ENCODE results near the gene CACNA1F. TPM values are rescaled to one million over a fixed set of nuclear protein-coding genes. Genes with fewer than 3 reads are reported as not detected.

CACNA1F gene
- total RNA-seq, 1 experiment from 2014 or later: not detected

GRCh38 chrX:49250066-49250465, 16.9 kb upstream of the CACNA1F start:
- Histone ChIP-seq H3K4me1 (ENCODE audit: insufficient read depth, low read length, poor library complexity, severe bottlenecking) (no peaks in the 10 kb centered on the region), H3K27ac (ENCODE audit: low read depth, low read length, poor library complexity, severe bottlenecking) (no peak overlapping the region), H3K27me3 (replicated peaks; ENCODE audit: insufficient read depth, low read depth, low read length, poor library complexity) (no peaks in the 10 kb centered on the region), H3K9me3 (ENCODE audit: low read depth, low read length, poor library complexity, severe bottlenecking) (no peaks in the 10 kb centered on the region), H3K36me3 (ENCODE audit: insufficient read depth, low read length, poor library complexity, severe bottlenecking) (no peaks in the 10 kb centered on the region), H3K4me3 (ENCODE audit: low read depth, low read length, poor library complexity, severe bottlenecking) (no peak overlapping the region)
- intact Hi-C loops (cut with micrococcal nuclease; ENCODE audit: unreplicated experiment): no loop called here
- POLR2A ChIA-PET (ENCODE audit: low non-redundant PET): no interaction called here
- no peak for DNase-seq (ENCODE audit: low spot score)
- no peak for TF ChIP-seq EZH2 (IDR thresholded peaks at IDR 0.05; ENCODE audit: borderline replicate concordance, low read depth, low read length, poor library complexity, severe bottlenecking)
- no peak for TF ChIP-seq CTCF (conservative IDR thresholded peaks at IDR 0.05; ENCODE audit: low read depth, low read length)
- no TSS peak for BruUV-seq (replicated peaks)
- CTCF ChIA-PET: no interaction called here

- intact Hi-C loops (cut with micrococcal nuclease; ENCODE audit: unreplicated experiment): no loop called here
- DNase-seq (ENCODE audit: low spot score): no peak
- H3K4me3 ChIP-seq (ENCODE audit: low read depth, low read length, poor library complexity, severe bottlenecking): no peak overlapping the region
- POLR2A ChIA-PET (ENCODE audit: low non-redundant PET): no interaction called here
- H3K36me3 ChIP-seq (ENCODE audit: insufficient read depth, low read length, poor library complexity, severe bottlenecking): no peaks in the 10 kb centered on the region
- TF ChIP-seq CTCF (conservative IDR thresholded peaks at IDR 0.05; ENCODE audit: low read depth, low read length): no peak
- TF ChIP-seq EZH2 (IDR thresholded peaks at IDR 0.05; ENCODE audit: borderline replicate concordance, low read depth, low read length, poor library complexity, severe bottlenecking): no peak
- H3K27ac ChIP-seq (ENCODE audit: low read depth, low read length, poor library complexity, severe bottlenecking): no peak overlapping the region
- H3K27me3 ChIP-seq (replicated peaks; ENCODE audit: insufficient read depth, low read depth, low read length, poor library complexity): no peaks in the 10 kb centered on the region
- no peaks in the 10 kb centered on the region for H3K9me3 ChIP-seq (ENCODE audit: low read depth, low read length, poor library complexity, severe bottlenecking)
- CTCF ChIA-PET: no interaction called here
- BruUV-seq (replicated peaks): TSS peak; percentile 14
- H3K4me1 ChIP-seq (ENCODE audit: insufficient read depth, low read length, poor library complexity, severe bottlenecking): no peaks in the 10 kb centered on the region
Measured at GRCh38 chrX:49249616-49250015, 16.5 kb upstream of the CACNA1F start.

- no peaks in the 10 kb centered on the region for H3K9me3 ChIP-seq (ENCODE audit: low read depth, low read length, poor library complexity, severe bottlenecking)
- ChIA-PET CTCF (no interaction called here), POLR2A (ENCODE audit: low non-redundant PET) (no interaction called here)
- DNase-seq (ENCODE audit: low spot score): no peak
- intact Hi-C loops (cut with micrococcal nuclease; ENCODE audit: unreplicated experiment): no loop called here
- H3K27ac ChIP-seq (ENCODE audit: low read depth, low read length, poor library complexity, severe bottlenecking): no peak overlapping the region
- no peak overlapping the region for H3K4me3 ChIP-seq (ENCODE audit: low read depth, low read length, poor library complexity, severe bottlenecking)
- H3K4me1 ChIP-seq (ENCODE audit: insufficient read depth, low read length, poor library complexity, severe bottlenecking): no peaks in the 10 kb centered on the region
- no peaks in the 10 kb centered on the region for H3K27me3 ChIP-seq (replicated peaks; ENCODE audit: insufficient read depth, low read depth, low read length, poor library complexity)
- no TSS peak for BruUV-seq (replicated peaks)
- no peak for TF ChIP-seq CTCF (conservative IDR thresholded peaks at IDR 0.05; ENCODE audit: low read depth, low read length)
- no peak for TF ChIP-seq EZH2 (IDR thresholded peaks at IDR 0.05; ENCODE audit: borderline replicate concordance, low read depth, low read length, poor library complexity, severe bottlenecking)
- no peaks in the 10 kb centered on the region for H3K36me3 ChIP-seq (ENCODE audit: insufficient read depth, low read length, poor library complexity, severe bottlenecking)
Measured at GRCh38 chrX:49249071-49249470, 15.9 kb upstream of the CACNA1F start.

Data from A673 (cell line).